HCT116 (cell line): ENCODE measurements around the gene MEIOB. TPM values are rescaled to one million over a fixed set of nuclear protein-coding genes. Genes with fewer than 3 reads are reported as not detected.

Source experiments
- ATAC-seq: fragments of 200-7000 bp; cut with Tn5 transposase; 2 replicates; pipeline ENCODE4 v1.9.1; 2020; ENCODE audit warnings: mild to moderate bottlenecking, moderate library complexity
- BruUV-seq: library from RNA; stranded (reverse); fragments of 400-500 nt; replicated peaks from 2 replicates; lab custom pipeline; 2021; lab: Mats Ljungman, UMichigan
- CTCF ChIA-PET: fragments of 300-600 bp; sonication (Branson Sonifier 250); formaldehyde crosslinking; loops from one replicate; lab custom pipeline; 2021; ENCODE audit warnings: antibody characterized with exemption; lab: Charles Lee
- POLR2A ChIA-PET: fragments of 300-600, 350-600 bp; sonication (Branson Sonifier 250); formaldehyde crosslinking; loops from one replicate; lab custom pipeline; 2021; ENCODE audit warnings: antibody characterized with exemption; lab: Charles Lee
- RAD21 ChIA-PET, 2 experiments: fragments of 300-600 bp; sonication (Branson Sonifier 250); formaldehyde crosslinking; loops; one replicate each; lab custom pipeline; 2023; ENCODE audit warnings: low total read pairs in 2 of 2; ENCODE audit not compliant: uncharacterized antibody in 2 of 2, unreplicated experiment in 2 of 2, low non-redundant PET in 1 of 2; lab: Charles Lee
- DNase-seq: peaks from one replicate; pipeline ENCODE4 v3.0.0-alpha.2; 2010; ENCODE audit warnings: low read depth, low spot score
- H2AFZ ChIP-seq: fragments of 200-600 bp; shearing (Covaris generic), sonication (generic); 2 replicates; pipeline ENCODE4 v1.6.1; 2017; ENCODE audit warnings: low read depth, mixed run types, mixed read lengths, antibody characterized with exemption, low read length; ENCODE audit not compliant: poor library complexity, severe bottlenecking
- H3K27ac ChIP-seq: 2 replicates; pipeline ENCODE4 v1.5.1; 2012; ENCODE audit warnings: low read depth, low read length
- H3K27me3 ChIP-seq: fragments of 200-600 bp; sonication (generic); 2 replicates; pipeline ENCODE4 v1.6.1; 2016; ENCODE audit warnings: mixed run types, low read length, mixed read lengths; ENCODE audit not compliant: insufficient read depth
- H3K36me3 ChIP-seq, 2 experiments: fragments of 200-500 bp in 1 of 2; fragments of 200-600 bp in 1 of 2; sonication (Bioruptor generic) in 1 of 2; sonication (generic) in 1 of 2; 2 replicates each; pipeline versions ENCODE4 v1.5.1 to v1.6.1; 2014 to 2016; ENCODE audit warnings: low read length in 2 of 2, inconsistent platforms in 1 of 2, mixed read lengths in 1 of 2, mixed run types in 1 of 2; ENCODE audit not compliant: insufficient read depth in 2 of 2, control insufficient read depth in 1 of 2
- H3K4me1 ChIP-seq, 2 experiments: fragments of 200-600 bp in 1 of 2; sonication (generic) in 1 of 2; 2 replicates each; pipeline versions ENCODE4 v1.5.1 to v1.6.1; 2012 to 2017; ENCODE audit warnings: low read length in 2 of 2, inconsistent platforms in 1 of 2, mild to moderate bottlenecking in 1 of 2, mixed read lengths in 1 of 2, mixed run types in 1 of 2, moderate library complexity in 1 of 2; ENCODE audit not compliant: insufficient read depth in 2 of 2, control insufficient read depth in 1 of 2
- H3K4me2 ChIP-seq: fragments of 200-600 bp; sonication (generic); 2 replicates; pipeline ENCODE4 v1.6.1; 2017; ENCODE audit warnings: mixed run types, low read length, mixed read lengths
- H3K4me3 ChIP-seq, 2 experiments: fragments of 200-600 bp in 1 of 2; sonication (generic) in 1 of 2; replicated peaks in 1 of 2; 2 replicates each; pipeline ENCODE4 v1.5.1; 2011 to 2016; ENCODE audit warnings: low read length in 2 of 2, control low read depth in 1 of 2, low read depth in 1 of 2, mild to moderate bottlenecking in 1 of 2, mixed read lengths in 1 of 2, mixed run types in 1 of 2
- H3K79me2 ChIP-seq: fragments of 200-600 bp; sonication (generic); 2 replicates; pipeline ENCODE4 v1.6.1; 2017; ENCODE audit warnings: mild to moderate bottlenecking, mixed run types, low read length, moderate library complexity, mixed read lengths; ENCODE audit not compliant: insufficient read depth
- H3K9ac ChIP-seq: fragments of 200-600 bp; sonication (generic); 2 replicates; pipeline ENCODE4 v1.6.1; 2016; ENCODE audit warnings: low read length, mixed read lengths
- H3K9me2 ChIP-seq: fragments of 200-600 bp; sonication (generic), shearing (Covaris generic); 2 replicates; pipeline ENCODE4 v1.6.1; 2017; ENCODE audit warnings: mixed run types, mild to moderate bottlenecking, moderate library complexity; ENCODE audit not compliant: insufficient read depth
- H3K9me3 ChIP-seq, 2 experiments: fragments of 200-500 bp in 1 of 2; fragments of 200-600 bp in 1 of 2; sonication (Bioruptor generic) in 1 of 2; sonication (generic) in 1 of 2; 2 replicates each; pipeline ENCODE4 v1.6.1; 2014 to 2017; ENCODE audit warnings: low read length in 2 of 2, mixed read lengths in 2 of 2, inconsistent platforms in 1 of 2, low read depth in 1 of 2, mild to moderate bottlenecking in 1 of 2, mixed run types in 1 of 2, moderate library complexity in 1 of 2; ENCODE audit not compliant: control insufficient read depth in 1 of 2, insufficient read depth in 1 of 2
- H4K20me1 ChIP-seq: fragments of 200-600 bp; sonication (generic), shearing (Covaris generic); 2 replicates; pipeline ENCODE4 v1.6.1; 2017; ENCODE audit warnings: mixed run types, mild to moderate bottlenecking, moderate library complexity; ENCODE audit not compliant: insufficient read depth
- ATF3 ChIP-seq: IDR thresholded peaks from 2 replicates; pipeline ENCODE4 v1.6.1; 2012
- CBX3 ChIP-seq: IDR thresholded peaks from 2 replicates; pipeline ENCODE4 v1.6.1; 2012; ENCODE audit warnings: low read depth
- CEBPB ChIP-seq: IDR thresholded peaks from 2 replicates; pipeline ENCODE4 v1.6.1; 2012; ENCODE audit warnings: low read depth
- EZH2 ChIP-seq: fragments of 200-600 bp; sonication (generic); IDR thresholded peaks from 2 replicates; pipeline ENCODE4 v1.6.1; 2017; ENCODE audit warnings: antibody characterized with exemption, mixed run types
- JUND ChIP-seq: IDR thresholded peaks from 2 replicates; pipeline ENCODE4 v1.6.1; 2012
- POLR2A ChIP-seq: IDR thresholded peaks from 2 replicates; pipeline ENCODE4 v1.7.0; 2011; ENCODE audit warnings: borderline replicate concordance; ENCODE audit not compliant: insufficient read depth, insufficient read length; ENCODE audit errors: extremely low read depth
- POLR2AphosphoS5 ChIP-seq: IDR thresholded peaks from 2 replicates; pipeline ENCODE4 v1.6.1; 2011; ENCODE audit warnings: mild to moderate bottlenecking, low read depth, low read length, moderate library complexity
- RAD21 ChIP-seq: IDR thresholded peaks from 2 replicates; pipeline ENCODE4 v1.6.1; 2012; ENCODE audit warnings: low read depth, mild to moderate bottlenecking
- REST ChIP-seq: IDR thresholded peaks from 2 replicates; pipeline ENCODE4 v1.6.1; 2012; ENCODE audit warnings: low read depth
- SP1 ChIP-seq: IDR thresholded peaks from 2 replicates; pipeline ENCODE4 v1.6.1; 2012; ENCODE audit warnings: low read depth
- SRF ChIP-seq: IDR thresholded peaks from 2 replicates; pipeline ENCODE4 v1.6.1; 2012; ENCODE audit warnings: low read depth
- TCF7L2 ChIP-seq: IDR thresholded peaks from 2 replicates; pipeline ENCODE4 v1.7.0; 2011; ENCODE audit warnings: borderline replicate concordance, inconsistent platforms; ENCODE audit not compliant: insufficient read depth, insufficient read length; ENCODE audit errors: extremely low read depth
- YY1 ChIP-seq: IDR thresholded peaks from 2 replicates; pipeline ENCODE4 v1.6.1; 2011; ENCODE audit warnings: low read length, low read depth, moderate library complexity, mild to moderate bottlenecking; ENCODE audit not compliant: insufficient replicate concordance; ENCODE audit errors: extremely low read depth
- ZBTB33 ChIP-seq: IDR thresholded peaks from 2 replicates; pipeline ENCODE4 v1.6.1; 2011; ENCODE audit warnings: mild to moderate bottlenecking, low read length, moderate library complexity; ENCODE audit not compliant: insufficient replicate concordance; ENCODE audit errors: extremely low read depth
- ZFX ChIP-seq: fragments of 450-650 bp; IDR thresholded peaks from 2 replicates; pipeline ENCODE4 v1.6.1; 2017
- ZNF274 ChIP-seq: fragments of 200-500 bp; sonication (Bioruptor generic); IDR thresholded peaks from 2 replicates; pipeline ENCODE4 v1.6.1; 2014; ENCODE audit warnings: mild to moderate bottlenecking, low read depth, low read length, inconsistent platforms
- intact Hi-C: fragments of 100-400 bp; cut with micrococcal nuclease; formaldehyde crosslinking; loops from 2 replicates; pipeline ENCODE4 v1.10.0; 2022
- total RNA-seq: library from RNA; stranded (reverse); gene quantifications from one replicate; pipeline ENCODE4 v1.2.1, GENCODE V29; 2021; ENCODE audit not compliant: unreplicated experiment

Gene MEIOB
- total RNA-seq, 1 experiment from 2014 or later, result 0.59 TPM

GRCh38 chr16:1914988-1915387 is 43.0 kb upstream of the MEIOB start:
- H3K4me3 ChIP-seq, result no peak overlapping the region
- no peak overlapping the region for H3K9ac ChIP-seq
- ChIA-PET POLR2A (no interaction called here), CTCF (no interaction called here), RAD21 (no interaction called here)
- H3K4me2 ChIP-seq, result no peak overlapping the region
- TF ChIP-seq YY1, result no peak
- TF ChIP-seq ATF3, result no peak
- TF ChIP-seq ZFX, result no peak
- TF ChIP-seq JUND, result no peak
- no peak for TF ChIP-seq ZBTB33
- TF ChIP-seq POLR2A, result no peak
- BruUV-seq, result no TSS peak
- H3K27me3 ChIP-seq, result no peaks in the 10 kb centered on the region
- intact Hi-C loops, result no loop called here
- no peaks in the 10 kb centered on the region for H3K79me2 ChIP-seq
- ATAC-seq (no peak), DNase-seq (no peak)
- H3K4me1 ChIP-seq, result peaks cover 15 to 16% of the 10 kb centered on the region in 2 experiments
- H3K36me3 ChIP-seq, result no peaks in the 10 kb centered on the region
- H3K27ac ChIP-seq, result no peak overlapping the region
- no peak overlapping the region for H2AFZ ChIP-seq
- no peaks in the 10 kb centered on the region for H3K9me2 ChIP-seq
- no peaks in the 10 kb centered on the region for H3K9me3 ChIP-seq
- H4K20me1 ChIP-seq, result no peaks in the 10 kb centered on the region

- Histone ChIP-seq H3K27me3 (no peaks in the 10 kb centered on the region), H2AFZ (no peak overlapping the region), H4K20me1 (no peaks in the 10 kb centered on the region), H3K4me3 (no peak overlapping the region), H3K4me2 (no peak overlapping the region), H3K9me2 (no peaks in the 10 kb centered on the region), H3K36me3 (no peaks in the 10 kb centered on the region), H3K9me3 (no peaks in the 10 kb centered on the region), H3K79me2 (no peaks in the 10 kb centered on the region), H3K9ac (no peak overlapping the region), H3K27ac (no peak overlapping the region), H3K4me1 (peaks cover 17 to 19% of the 10 kb centered on the region in 2 experiments)
- DNase-seq, result no peak
- no peak for ATAC-seq
- POLR2A ChIA-PET, result interaction anchor here (0.5 kb wide), 1 partner anchor 15 kb away, joined by 3 read pairs; no protein-coding TSS in a partner anchor
- BruUV-seq, result no TSS peak
- intact Hi-C loops, result no loop called here
- RAD21 ChIA-PET, result no interaction called here
- CTCF ChIA-PET, result no interaction called here
- TF ChIP-seq REST, result no peak
- no peak for TF ChIP-seq YY1
- TF ChIP-seq RAD21, result no peak
- no peak for TF ChIP-seq EZH2
- TF ChIP-seq CEBPB, result no peak
- no peak for TF ChIP-seq SP1
- no peak for TF ChIP-seq CBX3
- no peak for TF ChIP-seq POLR2A
- no peak for TF ChIP-seq POLR2AphosphoS5
- no peak for TF ChIP-seq ZNF274
- no peak for TF ChIP-seq TCF7L2
- TF ChIP-seq SRF, result no peak
These were observed 42.2 kb upstream of the MEIOB start for GRCh38 chr16:1914084-1914608.
